Measurements from ENCODE around the gene KRT34. TPM values are rescaled to one million over a fixed set of nuclear protein-coding genes. Genes with fewer than 3 reads are reported as not detected.
A peak's percentile ranks its signal among the peaks of the same experiment; 100 is the strongest.

Gene KRT34
- total and polyA plus RNA-seq, 2 experiments from 2014 or later, result not detected

DNA sequence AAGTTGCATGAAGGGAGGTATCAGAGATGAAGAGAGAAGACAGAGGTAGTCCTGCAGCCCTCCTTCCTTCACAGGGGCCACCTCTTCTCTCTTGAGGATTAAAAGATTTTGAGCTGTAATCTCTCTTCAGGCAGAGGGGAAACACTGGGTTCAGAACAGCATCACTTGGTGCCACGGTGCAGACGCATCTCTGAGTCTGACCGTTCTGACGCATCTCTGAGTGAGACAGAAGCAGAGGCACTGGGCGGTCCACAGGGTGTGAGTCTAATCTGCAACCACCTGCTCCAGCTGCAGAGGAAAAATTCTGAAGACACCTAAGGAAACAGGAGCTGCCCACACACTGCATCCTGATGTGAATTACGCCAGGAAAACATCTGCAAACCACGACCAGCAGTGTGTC, 47.6 kb upstream of the KRT34 start (continued):
- TF ChIP-seq EZH2 (IDR thresholded peaks at IDR 0.05; ENCODE audit: low read depth, unreplicated experiment) (no peak), POLR2AphosphoS5 (IDR thresholded peaks at IDR 0.05; ENCODE audit: low read depth) (no peak), ZNF331 (CRISPR knock-in tag; IDR thresholded peaks at IDR 0.05; ENCODE audit: low read depth) (no peak), ZNF114 (CRISPR knock-in tag; IDR thresholded peaks at IDR 0.05) (no peak), NANOG (IDR thresholded peaks at IDR 0.05; ENCODE audit: borderline replicate concordance) (no peak), JUNB (IDR thresholded peaks at IDR 0.05; ENCODE audit: unreplicated experiment) (no peak)
- TF ChIP-seq, protein P1, sequence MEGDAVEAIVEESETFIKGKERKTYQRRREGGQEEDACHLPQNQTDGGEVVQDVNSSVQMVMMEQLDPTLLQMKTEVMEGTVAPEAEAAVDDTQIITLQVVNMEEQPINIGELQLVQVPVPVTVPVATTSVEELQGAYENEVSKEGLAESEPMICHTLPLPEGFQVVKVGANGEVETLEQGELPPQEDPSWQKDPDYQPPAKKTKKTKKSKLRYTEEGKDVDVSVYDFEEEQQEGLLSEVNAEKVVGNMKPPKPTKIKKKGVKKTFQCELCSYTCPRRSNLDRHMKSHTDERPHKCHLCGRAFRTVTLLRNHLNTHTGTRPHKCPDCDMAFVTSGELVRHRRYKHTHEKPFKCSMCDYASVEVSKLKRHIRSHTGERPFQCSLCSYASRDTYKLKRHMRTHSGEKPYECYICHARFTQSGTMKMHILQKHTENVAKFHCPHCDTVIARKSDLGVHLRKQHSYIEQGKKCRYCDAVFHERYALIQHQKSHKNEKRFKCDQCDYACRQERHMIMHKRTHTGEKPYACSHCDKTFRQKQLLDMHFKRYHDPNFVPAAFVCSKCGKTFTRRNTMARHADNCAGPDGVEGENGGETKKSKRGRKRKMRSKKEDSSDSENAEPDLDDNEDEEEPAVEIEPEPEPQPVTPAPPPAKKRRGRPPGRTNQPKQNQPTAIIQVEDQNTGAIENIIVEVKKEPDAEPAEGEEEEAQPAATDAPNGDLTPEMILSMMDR (conservative IDR thresholded peaks at IDR 0.05; ENCODE audit: low read depth in 2 of 2), result no peak

DNA sequence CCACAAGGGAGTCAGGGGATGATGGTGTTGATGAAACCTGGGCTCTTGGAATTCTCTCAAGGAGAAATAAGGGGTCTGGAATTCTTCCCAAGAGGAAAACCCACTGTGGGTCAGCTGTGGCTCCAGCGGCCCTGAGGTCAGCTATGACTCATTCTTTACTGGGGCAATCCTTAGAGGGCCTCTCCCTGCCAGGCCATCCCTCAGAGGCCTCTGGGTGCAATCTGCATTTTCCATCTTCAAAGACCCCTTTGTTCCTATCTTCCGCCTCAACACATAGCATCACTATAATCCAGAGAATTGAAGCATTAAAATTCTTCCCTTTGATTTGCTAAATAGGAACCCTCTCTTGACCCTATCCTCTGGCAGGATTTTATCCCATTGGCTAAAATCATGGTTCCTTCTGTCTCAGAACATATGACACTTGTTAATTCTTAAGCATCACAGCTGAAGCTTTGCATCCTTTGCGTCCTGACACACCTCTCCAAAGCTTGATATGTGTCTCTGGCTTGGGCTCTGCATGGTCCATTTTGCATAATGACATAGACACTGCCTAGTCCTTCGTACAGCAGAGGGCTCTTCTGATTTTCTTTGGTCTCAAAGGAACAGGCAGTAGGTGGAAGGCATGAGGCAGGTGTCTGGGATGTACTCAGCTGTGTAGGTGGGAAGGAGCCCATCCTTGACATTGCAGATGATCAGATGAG, 46.6 kb upstream of the KRT34 start:
- Histone ChIP-seq H3F3A (replicated peaks; ENCODE audit: low read depth) (no peaks in the 10 kb centered on the region), H3K9me2 (ENCODE audit: insufficient read depth) (no peaks in the 10 kb centered on the region), H3K4me1 (ENCODE audit: insufficient read depth) (peaks cover 5% of the 10 kb centered on the region; the same call in 1 of the 2 replicates), H3K36me3 (ENCODE audit: insufficient read depth) (no peaks in the 10 kb centered on the region), H3K79me2 (replicated peaks; ENCODE audit: insufficient read depth) (no peaks in the 10 kb centered on the region), H3K27me3 (ENCODE audit: insufficient read depth) (no peaks in the 10 kb centered on the region), H3K4me2 (no peak overlapping the region), H3K27ac (ENCODE audit: low read depth) (no peak overlapping the region), H4K20me1 (replicated peaks; ENCODE audit: insufficient read depth) (no peaks in the 10 kb centered on the region), H2AFZ (no peak overlapping the region), H3K4me3 (no peak overlapping the region)
- peaks cover 7% of the 10 kb centered on the region; the same call in 2 of the 3 replicates for H3K4me1 Mint-ChIP-seq
- DNase-seq (ENCODE audit: low spot score) (no peak), ATAC-seq (peak; percentile 46; the same call in 2 of the 3 replicates)
- no peak overlapping the region for H3K4me3 Mint-ChIP-seq
- no peaks in the 10 kb centered on the region for H3K9me3 Mint-ChIP-seq
- H3K36me3 Mint-ChIP-seq (ENCODE audit: low read depth), result no peaks in the 10 kb centered on the region
- H3K27ac Mint-ChIP-seq, result no peak overlapping the region
- H3K27me3 Mint-ChIP-seq (ENCODE audit: insufficient read depth, low read depth, poor library complexity), result no peaks in the 10 kb centered on the region
- TF ChIP-seq, protein P2, sequence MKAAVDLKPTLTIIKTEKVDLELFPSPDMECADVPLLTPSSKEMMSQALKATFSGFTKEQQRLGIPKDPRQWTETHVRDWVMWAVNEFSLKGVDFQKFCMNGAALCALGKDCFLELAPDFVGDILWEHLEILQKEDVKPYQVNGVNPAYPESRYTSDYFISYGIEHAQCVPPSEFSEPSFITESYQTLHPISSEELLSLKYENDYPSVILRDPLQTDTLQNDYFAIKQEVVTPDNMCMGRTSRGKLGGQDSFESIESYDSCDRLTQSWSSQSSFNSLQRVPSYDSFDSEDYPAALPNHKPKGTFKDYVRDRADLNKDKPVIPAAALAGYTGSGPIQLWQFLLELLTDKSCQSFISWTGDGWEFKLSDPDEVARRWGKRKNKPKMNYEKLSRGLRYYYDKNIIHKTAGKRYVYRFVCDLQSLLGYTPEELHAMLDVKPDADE (IDR thresholded peaks at IDR 0.05), result no peak
- TF ChIP-seq ZNF331 (CRISPR knock-in tag; IDR thresholded peaks at IDR 0.05; ENCODE audit: low read depth), result no peak
- TF ChIP-seq, protein P3, sequence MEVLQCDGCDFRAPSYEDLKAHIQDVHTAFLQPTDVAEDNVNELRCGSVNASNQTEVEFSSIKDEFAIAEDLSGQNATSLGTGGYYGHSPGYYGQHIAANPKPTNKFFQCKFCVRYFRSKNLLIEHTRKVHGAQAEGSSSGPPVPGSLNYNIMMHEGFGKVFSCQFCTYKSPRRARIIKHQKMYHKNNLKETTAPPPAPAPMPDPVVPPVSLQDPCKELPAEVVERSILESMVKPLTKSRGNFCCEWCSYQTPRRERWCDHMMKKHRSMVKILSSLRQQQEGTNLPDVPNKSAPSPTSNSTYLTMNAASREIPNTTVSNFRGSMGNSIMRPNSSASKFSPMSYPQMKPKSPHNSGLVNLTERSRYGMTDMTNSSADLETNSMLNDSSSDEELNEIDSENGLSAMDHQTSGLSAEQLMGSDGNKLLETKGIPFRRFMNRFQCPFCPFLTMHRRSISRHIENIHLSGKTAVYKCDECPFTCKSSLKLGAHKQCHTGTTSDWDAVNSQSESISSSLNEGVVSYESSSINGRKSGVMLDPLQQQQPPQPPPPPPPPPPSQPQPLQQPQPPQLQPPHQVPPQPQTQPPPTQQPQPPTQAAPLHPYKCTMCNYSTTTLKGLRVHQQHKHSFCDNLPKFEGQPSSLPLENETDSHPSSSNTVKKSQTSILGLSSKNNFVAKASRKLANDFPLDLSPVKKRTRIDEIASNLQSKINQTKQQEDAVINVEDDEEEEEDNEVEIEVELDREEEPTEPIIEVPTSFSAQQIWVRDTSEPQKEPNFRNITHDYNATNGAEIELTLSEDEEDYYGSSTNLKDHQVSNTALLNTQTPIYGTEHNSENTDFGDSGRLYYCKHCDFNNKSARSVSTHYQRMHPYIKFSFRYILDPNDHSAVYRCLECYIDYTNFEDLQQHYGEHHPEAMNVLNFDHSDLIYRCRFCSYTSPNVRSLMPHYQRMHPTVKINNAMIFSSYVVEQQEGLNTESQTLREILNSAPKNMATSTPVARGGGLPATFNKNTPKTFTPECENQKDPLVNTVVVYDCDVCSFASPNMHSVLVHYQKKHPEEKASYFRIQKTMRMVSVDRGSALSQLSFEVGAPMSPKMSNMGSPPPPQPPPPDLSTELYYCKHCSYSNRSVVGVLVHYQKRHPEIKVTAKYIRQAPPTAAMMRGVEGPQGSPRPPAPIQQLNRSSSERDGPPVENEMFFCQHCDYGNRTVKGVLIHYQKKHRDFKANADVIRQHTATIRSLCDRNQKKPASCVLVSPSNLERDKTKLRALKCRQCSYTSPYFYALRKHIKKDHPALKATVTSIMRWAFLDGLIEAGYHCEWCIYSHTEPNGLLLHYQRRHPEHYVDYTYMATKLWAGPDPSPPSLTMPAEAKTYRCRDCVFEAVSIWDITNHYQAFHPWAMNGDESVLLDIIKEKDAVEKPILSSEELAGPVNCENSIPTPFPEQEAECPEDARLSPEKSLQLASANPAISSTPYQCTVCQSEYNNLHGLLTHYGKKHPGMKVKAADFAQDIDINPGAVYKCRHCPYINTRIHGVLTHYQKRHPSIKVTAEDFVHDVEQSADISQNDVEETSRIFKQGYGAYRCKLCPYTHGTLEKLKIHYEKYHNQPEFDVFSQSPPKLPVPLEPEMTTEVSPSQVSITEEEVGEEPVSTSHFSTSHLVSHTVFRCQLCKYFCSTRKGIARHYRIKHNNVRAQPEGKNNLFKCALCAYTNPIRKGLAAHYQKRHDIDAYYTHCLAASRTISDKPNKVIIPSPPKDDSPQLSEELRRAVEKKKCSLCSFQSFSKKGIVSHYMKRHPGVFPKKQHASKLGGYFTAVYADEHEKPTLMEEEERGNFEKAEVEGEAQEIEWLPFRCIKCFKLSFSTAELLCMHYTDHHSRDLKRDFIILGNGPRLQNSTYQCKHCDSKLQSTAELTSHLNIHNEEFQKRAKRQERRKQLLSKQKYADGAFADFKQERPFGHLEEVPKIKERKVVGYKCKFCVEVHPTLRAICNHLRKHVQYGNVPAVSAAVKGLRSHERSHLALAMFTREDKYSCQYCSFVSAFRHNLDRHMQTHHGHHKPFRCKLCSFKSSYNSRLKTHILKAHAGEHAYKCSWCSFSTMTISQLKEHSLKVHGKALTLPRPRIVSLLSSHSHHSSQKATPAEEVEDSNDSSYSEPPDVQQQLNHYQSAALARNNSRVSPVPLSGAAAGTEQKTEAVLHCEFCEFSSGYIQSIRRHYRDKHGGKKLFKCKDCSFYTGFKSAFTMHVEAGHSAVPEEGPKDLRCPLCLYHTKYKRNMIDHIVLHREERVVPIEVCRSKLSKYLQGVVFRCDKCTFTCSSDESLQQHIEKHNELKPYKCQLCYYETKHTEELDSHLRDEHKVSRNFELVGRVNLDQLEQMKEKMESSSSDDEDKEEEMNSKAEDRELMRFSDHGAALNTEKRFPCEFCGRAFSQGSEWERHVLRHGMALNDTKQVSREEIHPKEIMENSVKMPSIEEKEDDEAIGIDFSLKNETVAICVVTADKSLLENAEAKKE (CRISPR knock-in tag; IDR thresholded peaks at IDR 0.05), result no peak
- TF ChIP-seq, protein P1 (conservative IDR thresholded peaks at IDR 0.05; ENCODE audit: low read depth in 2 of 2), result no peak
- TF ChIP-seq ZNF114 (CRISPR knock-in tag; IDR thresholded peaks at IDR 0.05), result no peak
- no peak for TF ChIP-seq STAT1 (IDR thresholded peaks at IDR 0.05; ENCODE audit: unreplicated experiment)
- no peak for TF ChIP-seq CREB1 (CRISPR knock-in tag; IDR thresholded peaks at IDR 0.05; ENCODE audit: low read depth)
